Keratinocyte (primary cell): ENCODE measurements around the gene IFI30. TPM values are rescaled to one million over a fixed set of nuclear protein-coding genes. Genes with fewer than 3 reads are reported as not detected.

Experiments used
- DNase-seq: peaks from one replicate; pipeline ENCODE4 v3.0.0-alpha.2; 2011; ENCODE audit warnings: low read depth, missing footprints, low spot score
- FAIRE-seq: peaks from 2 replicates; lab custom pipeline; 2011; peaks lifted over from hg19 to GRCh38; lab: Jason Lieb, UNC
- H2AFZ ChIP-seq: 2 replicates; pipeline ENCODE4 v1.6.0; 2012; ENCODE audit warnings: low read length, control low read depth, inconsistent platforms; ENCODE audit not compliant: control insufficient read depth
- H3K27ac ChIP-seq: 2 replicates; pipeline ENCODE4 v1.5.1; 2011; ENCODE audit warnings: low read length; ENCODE audit not compliant: control insufficient read depth, insufficient read depth
- H3K27me3 ChIP-seq: 3 replicates; pipeline ENCODE4 v1.6.0; 2011; ENCODE audit warnings: low read length; ENCODE audit not compliant: control insufficient read depth, insufficient read depth; ENCODE audit errors: extremely low read depth
- H3K36me3 ChIP-seq, 2 experiments: 2 replicates in 1 of 2; 3 replicates in 1 of 2; pipeline ENCODE4 v1.5.1; 2011; ENCODE audit warnings: low read length in 2 of 2, mild to moderate bottlenecking in 1 of 2; ENCODE audit not compliant: control insufficient read depth in 2 of 2, insufficient read depth in 2 of 2; ENCODE audit errors: extremely low read depth in 1 of 2
- H3K4me1 ChIP-seq: 3 replicates; pipeline ENCODE4 v1.5.1; 2011; ENCODE audit warnings: low read length; ENCODE audit not compliant: control insufficient read depth, insufficient read depth; ENCODE audit errors: extremely low read depth
- H3K4me2 ChIP-seq: 3 replicates; pipeline ENCODE4 v1.6.0; 2011; ENCODE audit warnings: low read depth, low read length; ENCODE audit not compliant: control insufficient read depth, insufficient read depth; ENCODE audit errors: extremely low read depth
- H3K4me3 ChIP-seq, 3 experiments: fragments of 200-600 bp in 1 of 3; sonication (generic) in 1 of 3; 2 replicates in 2 of 3; 3 replicates in 1 of 3; pipeline ENCODE4 v1.5.1; 2011 to 2016; ENCODE audit warnings: low read length in 3 of 3, mild to moderate bottlenecking in 3 of 3, control low read depth in 2 of 3, inconsistent platforms in 1 of 3, low read depth in 1 of 3, mixed read lengths in 1 of 3, mixed run types in 1 of 3, moderate library complexity in 1 of 3; ENCODE audit not compliant: control insufficient read depth in 2 of 3, insufficient read depth in 2 of 3; ENCODE audit errors: extremely low read depth in 1 of 3
- H3K79me2 ChIP-seq: 2 replicates; pipeline ENCODE4 v1.6.0; 2012; ENCODE audit warnings: low read length; ENCODE audit not compliant: control insufficient read depth, insufficient read depth
- H3K9ac ChIP-seq: 3 replicates; pipeline ENCODE4 v1.6.0; 2011; ENCODE audit warnings: low read length; ENCODE audit not compliant: control insufficient read depth, insufficient read depth; ENCODE audit errors: extremely low read depth
- H3K9me1 ChIP-seq: 3 replicates; pipeline ENCODE4 v1.6.0; 2011; ENCODE audit warnings: low read length; ENCODE audit not compliant: control insufficient read depth, insufficient read depth; ENCODE audit errors: extremely low read depth
- H3K9me3 ChIP-seq: 2 replicates; pipeline ENCODE4 v1.5.1; 2012; ENCODE audit warnings: low read depth, low read length; ENCODE audit not compliant: control insufficient read depth
- H4K20me1 ChIP-seq: 3 replicates; pipeline ENCODE4 v1.6.0; 2011; ENCODE audit warnings: low read length; ENCODE audit not compliant: control insufficient read depth, insufficient read depth; ENCODE audit errors: extremely low read depth
- CTCF ChIP-seq, 3 experiments: IDR thresholded peaks in 1 of 3; conservative IDR thresholded peaks in 1 of 3; optimal IDR thresholded peaks in 1 of 3; 2 replicates in 2 of 3; 3 replicates in 1 of 3; pipeline versions ENCODE3 to v1.5.1; 2011; ENCODE audit warnings: low read length in 3 of 3, mild to moderate bottlenecking in 3 of 3, moderate library complexity in 2 of 3, control low read depth in 1 of 3, inconsistent platforms in 1 of 3; ENCODE audit not compliant: insufficient read depth in 2 of 3; ENCODE audit errors: extremely low read depth in 1 of 3
- EZH2 ChIP-seq: IDR thresholded peaks from one replicate; pipeline ENCODE4 v1.6.1; 2012; ENCODE audit warnings: inconsistent platforms, mild to moderate bottlenecking, low read length, moderate library complexity
- dilution Hi-C: fragments of 300-500 bp; cut with MboI; formaldehyde crosslinking; loops from one replicate; pipeline ENCODE4 v1.7.0; 2020; ENCODE audit warnings: low sequenced_read_pairs; ENCODE audit not compliant: extremely low pct_ligation_motif_present
- polyA plus RNA-seq, 5 experiments: library from polyadenylated mRNA; depleted of rRNA in 3 of 5; stranded (reverse) in 3 of 5; stranded (forward) in 1 of 5; unstranded in 1 of 5; fragments of >200 nt; gene quantifications; 1 replicate in 1 of 5; 2 replicates in 3 of 5; 3 replicates in 1 of 5; pipeline versions ENCODE4 v1.2.1 to v1.2.3, GENCODE V29; 2011 to 2012; ENCODE audit warnings: missing spikeins in 2 of 5, low read depth in 1 of 5, low replicate concordance in 1 of 5

IFI30 gene
- polyA plus RNA-seq, 1 donor (not counting 4 experiments of a cell fraction or from before 2014, with no cell fraction given) = 31.3 TPM

- no peaks in the 10 kb centered on the region for H4K20me1 ChIP-seq
- peaks cover 2% of the 10 kb centered on the region for H3K27me3 ChIP-seq
- H3K9me1 ChIP-seq = no peaks in the 10 kb centered on the region
- no peak for TF ChIP-seq CTCF (optimal IDR thresholded peaks at IDR 0.05 in 1 of 3, IDR thresholded peaks at IDR 0.05 in 1 of 3, conservative IDR thresholded peaks at IDR 0.05 in 1 of 3; ENCODE audit: extremely low read depth in 1 of 3, insufficient read depth in 2 of 3, low read length in 3 of 3)
- TF ChIP-seq EZH2 = no peak
- H3K27ac ChIP-seq = peak overlapping the region; percentile 80
- peak overlapping the region; percentile 97 for H3K4me2 ChIP-seq
- peak overlapping the region; percentile 51 to 94 (median 86) for H3K4me3 ChIP-seq
- H2AFZ ChIP-seq = peak overlapping the region; percentile 85
- no peaks in the 10 kb centered on the region for H3K79me2 ChIP-seq
- dilution Hi-C loops = no loop called here
- no peak for FAIRE-seq
- no peak for DNase-seq
- no peaks in the 10 kb centered on the region for H3K36me3 ChIP-seq
- H3K9ac ChIP-seq = peak overlapping the region; percentile 77
- H3K9me3 ChIP-seq = no peaks in the 10 kb centered on the region
- H3K4me1 ChIP-seq = peaks cover 20% of the 10 kb centered on the region
Observed at GRCh38 chr19:18205200-18205892, 31.7 kb downstream of the IFI30 start.

GRCh38 chr19:18206018-18206417, 32.4 kb downstream of the IFI30 start:
- Histone ChIP-seq H3K27ac (no peak overlapping the region), H3K9ac (no peak overlapping the region), H3K9me1 (no peaks in the 10 kb centered on the region), H2AFZ (no peak overlapping the region), H3K79me2 (no peaks in the 10 kb centered on the region), H3K4me2 (no peak overlapping the region), H3K4me1 (peaks cover 20% of the 10 kb centered on the region), H4K20me1 (no peaks in the 10 kb centered on the region), H3K27me3 (peaks cover 2% of the 10 kb centered on the region), H3K4me3 (no peak overlapping the region), H3K9me3 (no peaks in the 10 kb centered on the region), H3K36me3 (no peaks in the 10 kb centered on the region)
- no peak for DNase-seq
- dilution Hi-C loops = no loop called here
- TF ChIP-seq CTCF (optimal IDR thresholded peaks at IDR 0.05 in 1 of 3, IDR thresholded peaks at IDR 0.05 in 1 of 3, conservative IDR thresholded peaks at IDR 0.05 in 1 of 3; ENCODE audit: extremely low read depth in 1 of 3, insufficient read depth in 2 of 3, low read length in 3 of 3) (no peak), EZH2 (no peak)
- FAIRE-seq = no peak
